GM23248 (cell line): ENCODE data around the gene CACNB2.

Experiments
- EZH2 ChIP-seq: fragments of 200-600 bp; sonication (generic); IDR thresholded peaks from 2 replicates; pipeline ENCODE4 v1.6.1; 2018; ENCODE audit warnings: antibody characterized with exemption, mild to moderate bottlenecking; ENCODE audit not compliant: insufficient read depth, poor library complexity, severe bottlenecking
- EZH2phosphoT487 ChIP-seq: fragments of 200-600 bp; sonication (generic); IDR thresholded peaks from 2 replicates; pipeline ENCODE4 v1.6.1; 2018; ENCODE audit warnings: antibody characterized with exemption, moderate library complexity, mild to moderate bottlenecking, low read depth; ENCODE audit not compliant: insufficient read depth

DNA sequence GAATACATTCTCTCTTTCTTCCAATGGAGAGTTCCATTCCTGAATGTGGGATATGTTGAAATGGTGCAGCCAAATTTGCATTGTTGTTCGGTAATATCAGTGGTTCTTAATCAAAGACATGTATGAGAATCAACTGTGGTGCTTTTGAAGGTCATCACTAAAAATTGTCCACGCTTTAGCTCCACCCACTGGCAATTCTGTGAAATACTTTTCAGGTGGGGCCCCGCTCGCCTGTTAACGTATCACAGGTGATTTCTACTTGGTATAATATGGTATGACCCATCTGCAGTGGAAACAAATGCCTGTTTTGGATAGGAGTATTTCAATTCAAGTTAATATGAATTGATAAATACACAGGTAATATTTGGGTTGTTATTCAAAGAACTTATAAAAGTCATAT lies 332.8 kb downstream of the CACNB2 start:
- no peak for TF ChIP-seq EZH2
- TF ChIP-seq EZH2phosphoT487: no peak
